GM23338 (cell line): ENCODE measurements around the gene SNN. TPM values are rescaled to one million over a fixed set of nuclear protein-coding genes. Genes with fewer than 3 reads are reported as not detected.

Experiments
- ATAC-seq: fragments of 200-7000 bp; cut with Tn5 transposase; 3 replicates; pipeline ENCODE4 v1.9.1; 2020
- DNase-seq: peaks from one replicate; pipeline ENCODE4 v3.0.0-alpha.2; 2015; ENCODE audit warnings: low spot score
- H2AFZ ChIP-seq: fragments of 200-600 bp; sonication (generic); 2 replicates; pipeline ENCODE4 v1.8.0; 2016; ENCODE audit warnings: antibody characterized with exemption, mild to moderate bottlenecking, moderate library complexity
- H3F3A ChIP-seq: fragments of 200-600 bp; sonication (generic); replicated peaks from 2 replicates; pipeline ENCODE4 v1.8.0; 2017; ENCODE audit warnings: antibody characterized with exemption, mixed run types, low read depth
- H3K27ac ChIP-seq: fragments of 200-600 bp; sonication (generic); 2 replicates; pipeline ENCODE4 v1.6.1; 2016; ENCODE audit warnings: low read depth
- H3K27me3 ChIP-seq: fragments of 200-600 bp; sonication (generic); 2 replicates; pipeline ENCODE4 v1.8.0; 2016; ENCODE audit warnings: mild to moderate bottlenecking, mixed run types, moderate library complexity; ENCODE audit not compliant: insufficient read depth
- H3K36me3 ChIP-seq: fragments of 200-600 bp; sonication (generic); 2 replicates; pipeline ENCODE4 v1.8.0; 2016; ENCODE audit warnings: mild to moderate bottlenecking; ENCODE audit not compliant: insufficient read depth
- H3K4me1 ChIP-seq: fragments of 200-600 bp; sonication (generic); 2 replicates; pipeline ENCODE4 v1.8.0; 2016; ENCODE audit warnings: mild to moderate bottlenecking, moderate library complexity; ENCODE audit not compliant: insufficient read depth
- H3K4me2 ChIP-seq: fragments of 200-600 bp; sonication (generic); 2 replicates; pipeline ENCODE4 v1.7.1; 2017; ENCODE audit warnings: mixed run types
- H3K4me3 ChIP-seq: fragments of 200-600 bp; sonication (generic); 2 replicates; pipeline ENCODE4 v1.6.1; 2016; ENCODE audit warnings: mixed run types
- H3K79me2 ChIP-seq: fragments of 200-600 bp; sonication (generic); replicated peaks from 2 replicates; pipeline ENCODE4 v1.8.0; 2017; ENCODE audit warnings: mild to moderate bottlenecking; ENCODE audit not compliant: insufficient read depth
- H3K9me2 ChIP-seq: fragments of 200-600 bp; sonication (generic); 2 replicates; pipeline ENCODE4 v1.8.0; 2017; ENCODE audit not compliant: insufficient read depth
- H4K20me1 ChIP-seq: fragments of 200-600 bp; sonication (generic); replicated peaks from 2 replicates; pipeline ENCODE4 v1.8.0; 2017; ENCODE audit warnings: mild to moderate bottlenecking; ENCODE audit not compliant: insufficient read depth
- H3K27ac Mint-ChIP-seq: 2 replicates; pipeline ENCODE4 v1.8.0; 2020; ENCODE audit warnings: inconsistent platforms, mild to moderate bottlenecking, moderate library complexity, mixed read lengths
- H3K27me3 Mint-ChIP-seq: 3 replicates; pipeline ENCODE4 v1.8.0; 2022; ENCODE audit warnings: low read depth, mild to moderate bottlenecking, moderate library complexity, mixed read lengths, inconsistent platforms; ENCODE audit not compliant: insufficient read depth, poor library complexity
- H3K36me3 Mint-ChIP-seq: 3 replicates; pipeline ENCODE4 v1.8.0; 2021; ENCODE audit warnings: low read depth, mild to moderate bottlenecking, inconsistent platforms, moderate library complexity, mixed read lengths
- H3K4me1 Mint-ChIP-seq: 3 replicates; pipeline ENCODE4 v1.8.0; 2020; ENCODE audit warnings: mild to moderate bottlenecking, inconsistent platforms, mixed read lengths
- H3K4me3 Mint-ChIP-seq: 3 replicates; pipeline ENCODE4 v1.8.0; 2021; ENCODE audit warnings: moderate library complexity, mild to moderate bottlenecking, inconsistent platforms, mixed read lengths
- H3K9me3 Mint-ChIP-seq: 3 replicates; pipeline ENCODE4 v1.8.0; 2020; ENCODE audit warnings: moderate library complexity, mild to moderate bottlenecking, inconsistent platforms, mixed read lengths
- CREB1 ChIP-seq: fragments of 250-450 bp; sonication (Bioruptor Pico); IDR thresholded peaks from 2 replicates; pipeline ENCODE4 v1.5.0; 2020; ENCODE audit warnings: low read depth, mild to moderate bottlenecking, moderate library complexity
- CTCF ChIP-seq, 2 experiments: fragments of 200-600 bp in 1 of 2; sonication (generic) in 1 of 2; conservative IDR thresholded peaks; 2 replicates each; pipeline versions ENCODE4 v1.5.1 to v1.6.1; 2016 to 2017; ENCODE audit warnings: antibody characterized with exemption in 2 of 2, low read depth in 2 of 2, mild to moderate bottlenecking in 2 of 2, moderate library complexity in 1 of 2
- ETS1 ChIP-seq: IDR thresholded peaks from 2 replicates; pipeline ENCODE4 v1.6.1; 2016; ENCODE audit warnings: antibody characterized with exemption
- EZH2 ChIP-seq: fragments of 200-600 bp; sonication (generic); IDR thresholded peaks from one replicate; pipeline ENCODE4 v1.8.0; 2017; ENCODE audit warnings: antibody characterized with exemption, mild to moderate bottlenecking, low read depth; ENCODE audit not compliant: unreplicated experiment
- EZH2phosphoT487 ChIP-seq: fragments of 200-600 bp; sonication (generic); IDR thresholded peaks from one replicate; pipeline ENCODE4 v1.8.1; 2018; ENCODE audit warnings: antibody characterized with exemption; ENCODE audit not compliant: unreplicated experiment
- JUNB ChIP-seq: IDR thresholded peaks from one replicate; pipeline ENCODE4 v1.6.1; 2016; ENCODE audit warnings: antibody characterized with exemption; ENCODE audit not compliant: unreplicated experiment
- NANOG ChIP-seq: IDR thresholded peaks from 2 replicates; pipeline ENCODE4 v1.6.1; 2016; ENCODE audit warnings: antibody characterized with exemption, borderline replicate concordance
- POLR2AphosphoS5 ChIP-seq: IDR thresholded peaks from 2 replicates; pipeline ENCODE4 v1.6.1; 2016; ENCODE audit warnings: antibody characterized with exemption, low read depth
- ZNF114 ChIP-seq: fragments of 250-450 bp; sonication (Bioruptor Pico); IDR thresholded peaks from 2 replicates; pipeline ENCODE4 v1.5.0; 2020; ENCODE audit warnings: mild to moderate bottlenecking, moderate library complexity
- ZNF462 ChIP-seq: fragments of 250-450 bp; sonication (Bioruptor Pico); IDR thresholded peaks from 2 replicates; pipeline ENCODE4 v1.5.0; 2020; ENCODE audit warnings: mild to moderate bottlenecking, moderate library complexity
- polyA plus RNA-seq: library from polyadenylated mRNA; unstranded; fragments of >200 nt; fragmentation: Nextera tagmentation; extraction: Ambion mirVana; gene quantifications from 2 replicates; pipeline ENCODE4 v1.2.1, GENCODE V29; 2016
- total RNA-seq: library from RNA; depleted of rRNA; stranded (reverse); fragments of >200 nt; shearing (Covaris generic); gene quantifications from 2 replicates; pipeline ENCODE4 v1.2.3, GENCODE V29; 2014

Gene SNN
- total and polyA plus RNA-seq, 2 experiments from 2014 or later: 19.0 to 63.3 TPM

DNA sequence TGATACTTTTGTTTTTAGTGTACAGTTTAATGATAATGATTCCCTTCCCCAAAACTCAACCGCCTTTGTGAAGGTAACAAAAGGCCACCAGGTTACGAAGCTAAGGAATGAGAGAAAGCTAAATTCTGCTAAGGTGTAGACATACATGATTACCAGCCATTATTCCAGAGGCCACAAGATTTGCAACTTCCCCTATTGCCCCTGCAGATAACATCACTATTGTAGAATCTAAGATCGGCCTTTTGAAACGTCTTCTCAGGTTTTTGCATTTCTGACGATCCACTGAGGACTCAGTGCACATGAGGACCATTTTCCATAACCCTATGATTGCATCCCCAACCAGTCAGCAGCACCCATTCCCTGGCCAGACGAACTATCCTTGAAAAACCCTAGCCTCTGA, 33.9 kb upstream of the SNN start:
- Histone ChIP-seq H3K79me2 (no peaks in the 10 kb centered on the region), H3K4me1 (peaks cover 6% of the 10 kb centered on the region; the same call in 1 of the 2 replicates), H3F3A (peaks cover 14% of the 10 kb centered on the region; the same call in 1 of the 2 replicates), H3K9me2 (no peaks in the 10 kb centered on the region), H2AFZ (no peak overlapping the region), H3K4me3 (no peak overlapping the region), H3K4me2 (no peak overlapping the region), H3K27ac (no peak overlapping the region), H3K36me3 (no peaks in the 10 kb centered on the region), H3K27me3 (no peaks in the 10 kb centered on the region), H4K20me1 (no peaks in the 10 kb centered on the region)
- H3K27me3 Mint-ChIP-seq: peaks cover 11% of the 10 kb centered on the region
- TF ChIP-seq CREB1 (CRISPR knock-in tag): no peak
- H3K27ac Mint-ChIP-seq: no peak overlapping the region
- DNase-seq (no peak), ATAC-seq (no peak)
- no peak overlapping the region for H3K4me3 Mint-ChIP-seq
- peaks cover 26% of the 10 kb centered on the region for H3K4me1 Mint-ChIP-seq
- H3K36me3 Mint-ChIP-seq: no peaks in the 10 kb centered on the region
- H3K9me3 Mint-ChIP-seq: no peaks in the 10 kb centered on the region; the same call in 2 of the 3 replicates

DNA sequence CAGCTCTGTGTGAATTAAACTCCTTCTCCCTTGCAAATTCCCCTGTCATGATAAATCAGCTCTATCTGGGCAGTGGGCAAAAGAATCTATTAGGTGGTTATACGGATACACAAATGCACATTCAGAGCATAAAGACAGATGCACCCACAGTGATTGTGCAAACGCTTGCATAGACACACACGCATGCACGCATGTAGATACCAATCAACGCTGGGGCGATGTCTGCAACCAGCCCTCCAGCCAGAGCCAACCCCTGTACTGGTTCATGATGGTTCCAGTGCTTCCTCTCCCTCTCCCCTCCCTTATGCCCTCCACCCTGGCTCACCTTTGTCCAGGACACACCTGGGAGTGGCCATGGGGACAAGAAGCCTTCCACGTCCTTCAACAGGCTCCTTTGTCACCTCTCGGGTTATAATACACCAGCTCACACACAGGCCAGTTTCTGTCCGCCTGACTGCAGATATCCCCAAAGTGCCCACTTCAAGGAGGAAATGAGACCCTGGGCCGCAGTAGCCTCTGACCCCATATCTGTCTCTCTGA, 33.1 kb upstream of the SNN start:
- H3K4me1 Mint-ChIP-seq: peaks cover 26% of the 10 kb centered on the region
- no peak for DNase-seq
- H3K4me3 Mint-ChIP-seq: no peak overlapping the region; the same call in 2 of the 3 replicates
- H3K79me2 ChIP-seq: no peaks in the 10 kb centered on the region
- H3K27me3 Mint-ChIP-seq: peaks cover 11% of the 10 kb centered on the region
- peaks cover 6% of the 10 kb centered on the region; the same call in 1 of the 2 replicates for H3K4me1 ChIP-seq
- H3K27ac ChIP-seq: peak overlapping the region; percentile 70; the same call in 1 of the 2 replicates
- 0 out of 2 replicates have a peak overlapping the region, but pooled peaks have one; percentile 63 for H2AFZ ChIP-seq
- no peaks in the 10 kb centered on the region for H3K36me3 ChIP-seq
- no peaks in the 10 kb centered on the region for H3K9me2 ChIP-seq
- peaks cover 14% of the 10 kb centered on the region; the same call in 1 of the 2 replicates for H3F3A ChIP-seq
- no peak overlapping the region for H3K4me3 ChIP-seq
- ATAC-seq: no peak
- H4K20me1 ChIP-seq: no peaks in the 10 kb centered on the region
- H3K36me3 Mint-ChIP-seq: no peaks in the 10 kb centered on the region
- no peaks in the 10 kb centered on the region; the same call in 2 of the 3 replicates for H3K9me3 Mint-ChIP-seq
- H3K4me2 ChIP-seq: peak overlapping the region; percentile 50; the same call in 1 of the 2 replicates
- no peaks in the 10 kb centered on the region for H3K27me3 ChIP-seq
- TF ChIP-seq EZH2phosphoT487 (no peak), NANOG (no peak), JUNB (no peak), CTCF (conservative IDR thresholded peaks at IDR 0.05; ENCODE audit: low read depth in 2 of 2) (no peak), ETS1 (no peak), POLR2AphosphoS5 (no peak), ZNF114 (no peak), ZNF462 (no peak), EZH2 (no peak)
- H3K27ac Mint-ChIP-seq: no peak overlapping the region
